GM21367 (cell line): ENCODE measurements around the gene SYMPK.
"Not testable (repeated sequence)": the region's sequence is repeated elsewhere in the genome, so short reads cannot be mapped to it uniquely, and the experiment has no call there.

ENCODE experiments used
- ATAC-seq: cut with Tn5 transposase; IDR thresholded peaks from one replicate; pipeline ENCODE4 v1.9.1; 2021; ENCODE audit not compliant: unreplicated experiment

The SYMPK gene

DNA sequence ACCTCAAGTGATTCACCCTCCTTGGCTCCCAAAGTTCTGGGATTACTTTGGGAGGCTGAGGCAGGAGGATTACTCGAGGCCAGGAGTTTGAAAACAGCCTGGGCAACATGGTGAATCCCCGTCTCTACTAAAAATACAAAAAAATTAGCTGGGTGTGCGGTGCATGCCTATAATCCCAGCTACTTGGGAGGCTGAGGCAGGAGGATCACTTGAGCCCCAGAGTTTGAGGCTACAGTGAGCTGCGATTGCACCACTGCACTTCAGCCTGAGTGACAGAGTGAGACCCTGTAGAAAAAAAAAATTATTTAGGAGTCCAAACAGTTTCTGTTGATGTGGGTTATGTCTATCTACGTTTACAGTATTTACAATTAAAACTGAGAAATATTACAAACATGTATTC lies 7.9 kb upstream of the SYMPK start:
- ATAC-seq: no peak

DNA sequence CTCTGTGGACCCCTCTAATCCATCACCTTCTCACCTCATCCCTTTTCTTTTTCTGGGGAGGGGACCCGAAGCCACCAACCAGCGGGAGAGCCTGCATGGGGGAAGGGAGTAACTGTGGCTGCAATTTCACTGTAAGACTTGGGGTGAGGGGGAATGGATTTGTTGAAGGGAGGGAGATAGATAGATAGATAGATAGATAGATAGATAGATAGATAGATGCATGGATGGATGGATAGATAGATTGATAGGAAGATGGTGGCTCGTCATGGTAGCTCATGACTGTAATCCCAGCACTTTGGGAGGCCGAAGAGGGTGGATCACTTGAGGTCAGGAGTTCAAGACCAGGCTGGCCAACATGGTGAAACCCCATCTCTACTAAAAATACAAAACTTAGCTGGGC lies 4.3 kb upstream of the SYMPK start:
- ATAC-seq: not testable (repeated sequence)

DNA sequence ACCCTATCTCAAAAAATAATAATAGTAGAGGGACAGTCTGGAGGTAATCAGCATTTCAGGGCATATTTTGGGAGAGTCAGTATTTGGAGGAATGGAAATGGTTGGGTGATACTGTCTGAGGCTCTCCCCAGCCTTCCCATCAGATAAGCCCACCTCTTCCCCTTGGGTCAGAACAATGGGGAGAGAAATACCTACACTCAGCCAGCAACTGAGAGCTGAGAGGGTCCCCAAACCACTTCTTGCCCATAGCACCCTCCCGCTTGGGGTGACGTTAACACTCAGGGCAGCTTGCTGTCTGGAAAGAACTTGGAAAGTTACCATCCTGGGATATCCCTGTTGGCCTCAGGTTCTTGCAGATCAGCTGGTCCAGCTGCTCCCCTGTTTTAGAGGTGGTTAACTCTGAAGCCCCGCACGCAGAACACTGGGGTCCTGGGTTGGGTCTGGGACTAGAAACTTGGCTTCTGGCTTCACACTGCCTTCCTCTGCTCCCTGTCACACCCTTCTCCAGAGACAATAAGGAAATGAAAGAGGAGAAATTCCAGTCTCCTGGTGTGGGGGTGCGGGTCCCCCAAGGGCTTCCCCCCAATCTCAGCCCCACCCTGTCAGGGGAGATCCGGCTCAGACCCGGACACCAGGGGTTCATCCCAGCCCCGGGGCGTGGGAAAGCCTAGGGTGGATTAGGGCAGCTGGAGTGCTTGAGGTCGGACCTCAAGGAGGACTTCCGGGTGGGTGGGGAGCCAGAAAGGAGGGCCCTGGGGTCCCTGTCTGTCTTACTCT lies 3.6 kb upstream of the SYMPK start:
- ATAC-seq: no peak

DNA sequence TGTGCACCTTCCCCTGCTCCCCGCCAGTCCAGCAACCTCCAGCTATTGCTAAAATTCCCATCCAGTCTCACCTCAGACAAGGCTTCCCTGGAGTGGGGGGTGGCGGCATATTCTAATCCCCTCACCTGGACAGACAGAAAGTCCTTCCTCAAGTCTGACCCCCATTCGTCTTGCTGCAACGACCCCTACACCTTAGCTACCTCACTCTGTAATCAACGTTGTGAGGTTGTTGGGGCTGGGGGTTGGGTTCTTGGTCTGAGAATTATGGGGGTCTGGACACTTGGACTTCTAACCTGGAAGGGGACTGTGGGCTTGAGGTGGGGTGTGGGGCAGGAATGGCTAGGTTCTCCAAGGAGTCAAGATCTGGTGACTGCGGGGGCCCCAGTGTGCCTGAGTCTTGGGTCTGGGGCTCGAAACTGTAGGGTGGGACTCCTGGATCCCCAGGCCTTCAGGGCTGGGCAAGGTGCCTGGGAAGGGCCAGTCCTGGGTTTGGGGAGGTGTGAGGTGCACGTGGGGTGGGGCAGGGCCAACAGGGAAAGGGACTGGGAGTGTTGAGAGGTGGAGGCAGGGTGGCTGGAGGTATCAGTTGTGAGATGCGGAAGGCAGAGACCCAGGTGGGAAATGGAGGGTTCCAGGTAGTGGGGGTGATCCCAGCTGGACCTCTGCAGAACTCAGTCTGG lies 2.5 kb upstream of the SYMPK start:
- no peak for ATAC-seq

DNA sequence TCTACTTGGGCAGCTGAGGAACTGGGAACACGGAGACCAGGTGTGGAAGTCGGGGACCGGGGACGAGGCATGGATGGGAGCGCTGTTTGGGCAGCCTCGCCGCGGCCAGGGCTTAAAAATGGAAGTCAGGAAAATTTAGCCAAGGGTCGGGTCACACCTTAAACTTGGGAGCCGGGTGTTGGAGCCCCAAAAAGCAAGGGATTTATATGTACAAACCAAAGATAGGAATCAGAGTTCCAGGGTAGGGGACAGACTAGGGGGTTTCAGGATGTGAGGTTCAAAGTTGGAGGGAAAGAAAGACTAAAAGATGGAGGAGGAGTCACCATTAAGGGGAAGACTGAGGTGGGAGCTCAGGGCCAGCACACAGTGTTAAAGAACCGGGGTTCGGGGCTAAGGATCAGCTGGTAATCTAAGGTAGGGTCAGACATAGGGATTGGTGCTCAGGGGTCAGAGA lies 1.7 kb upstream of the SYMPK start:
- ATAC-seq: no peak

DNA sequence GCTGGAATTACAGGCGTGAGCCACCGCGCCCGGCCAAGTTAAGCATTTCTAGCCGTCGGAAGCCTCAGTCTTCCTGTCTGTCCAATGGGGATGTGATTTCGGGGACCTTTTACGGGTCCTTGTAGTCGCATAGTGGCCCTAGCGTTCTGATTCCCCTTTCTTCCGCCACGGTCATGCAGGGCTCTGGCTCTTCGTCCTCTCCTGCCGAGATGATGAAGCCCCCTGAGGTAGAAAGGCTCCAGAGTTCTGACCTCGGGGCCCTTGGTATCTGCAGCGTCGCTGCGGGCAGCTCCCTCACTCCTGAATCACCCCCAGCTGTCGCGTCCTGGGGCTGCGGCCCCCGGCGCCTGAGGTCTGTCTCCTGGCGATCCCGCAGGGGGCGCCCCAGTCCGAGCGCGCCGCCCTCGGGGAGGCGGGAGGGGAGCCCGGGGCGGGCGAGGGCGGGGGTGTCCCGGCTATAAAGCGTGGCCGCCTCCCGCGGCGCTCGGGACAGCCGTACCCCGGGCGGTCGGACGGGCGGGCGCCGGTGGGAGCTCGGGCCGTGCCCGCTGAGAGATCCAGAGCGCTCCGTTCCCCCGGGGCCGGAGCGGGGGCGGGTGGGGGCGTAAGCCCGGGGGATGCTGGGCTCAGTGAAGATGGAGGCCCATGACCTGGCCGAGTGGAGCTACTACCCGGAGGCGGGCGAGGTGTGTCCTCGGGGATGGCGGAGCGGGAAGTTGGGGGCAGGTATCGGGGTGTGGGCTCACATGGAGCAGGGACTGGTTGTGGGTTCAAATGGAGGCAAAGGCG lies 1.1 kb upstream of the SYMPK start, which contains the start of gene FOXA3:
Gene FOXA3, plus strand, starts transcription at position 487 of the 789 bp plus-strand sequence. Its CDS starts 131 bp downstream, at position 618.
- ATAC-seq: no peak

DNA sequence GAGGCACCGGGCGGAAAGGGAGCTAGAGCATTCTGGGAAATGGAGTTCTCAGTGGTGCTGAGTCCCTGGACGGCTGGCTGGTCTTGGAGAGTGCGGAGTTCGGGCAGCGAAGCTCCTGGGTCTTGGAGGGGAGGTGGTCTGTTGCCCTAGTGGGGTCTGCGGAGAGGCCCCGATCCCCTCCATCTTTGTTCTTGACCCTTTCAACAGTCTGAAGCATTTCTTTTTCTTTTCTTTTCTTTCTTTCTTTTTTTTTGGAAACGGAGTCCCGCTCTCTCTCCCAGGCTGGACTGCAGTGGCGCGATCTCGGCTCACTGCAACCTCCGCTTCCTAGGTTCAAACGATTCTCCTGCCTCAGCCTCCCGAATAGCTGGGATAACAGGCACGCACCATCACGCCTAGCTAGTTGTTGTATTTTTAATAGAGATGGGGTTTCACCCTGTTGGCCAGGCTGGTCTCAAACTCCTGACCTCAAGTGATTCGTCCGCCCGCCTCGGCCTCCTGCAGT lies 440 bp upstream of the SYMPK start:
- ATAC-seq: no peak

DNA sequence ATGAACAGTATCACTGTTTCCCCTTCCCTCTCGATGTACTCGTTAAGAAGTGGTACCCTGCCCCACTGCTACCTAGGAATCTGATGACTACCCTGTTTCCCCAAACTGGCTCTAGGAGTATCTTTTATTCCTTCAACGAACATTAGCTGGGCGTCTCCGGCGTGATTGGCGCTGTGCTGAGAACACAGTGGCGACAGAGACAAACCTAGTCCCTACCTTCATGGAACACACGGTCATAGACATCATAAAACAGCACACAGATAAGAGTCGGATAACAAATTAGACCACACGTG lies 730 bp downstream of the SYMPK start:
- no peak for ATAC-seq

DNA sequence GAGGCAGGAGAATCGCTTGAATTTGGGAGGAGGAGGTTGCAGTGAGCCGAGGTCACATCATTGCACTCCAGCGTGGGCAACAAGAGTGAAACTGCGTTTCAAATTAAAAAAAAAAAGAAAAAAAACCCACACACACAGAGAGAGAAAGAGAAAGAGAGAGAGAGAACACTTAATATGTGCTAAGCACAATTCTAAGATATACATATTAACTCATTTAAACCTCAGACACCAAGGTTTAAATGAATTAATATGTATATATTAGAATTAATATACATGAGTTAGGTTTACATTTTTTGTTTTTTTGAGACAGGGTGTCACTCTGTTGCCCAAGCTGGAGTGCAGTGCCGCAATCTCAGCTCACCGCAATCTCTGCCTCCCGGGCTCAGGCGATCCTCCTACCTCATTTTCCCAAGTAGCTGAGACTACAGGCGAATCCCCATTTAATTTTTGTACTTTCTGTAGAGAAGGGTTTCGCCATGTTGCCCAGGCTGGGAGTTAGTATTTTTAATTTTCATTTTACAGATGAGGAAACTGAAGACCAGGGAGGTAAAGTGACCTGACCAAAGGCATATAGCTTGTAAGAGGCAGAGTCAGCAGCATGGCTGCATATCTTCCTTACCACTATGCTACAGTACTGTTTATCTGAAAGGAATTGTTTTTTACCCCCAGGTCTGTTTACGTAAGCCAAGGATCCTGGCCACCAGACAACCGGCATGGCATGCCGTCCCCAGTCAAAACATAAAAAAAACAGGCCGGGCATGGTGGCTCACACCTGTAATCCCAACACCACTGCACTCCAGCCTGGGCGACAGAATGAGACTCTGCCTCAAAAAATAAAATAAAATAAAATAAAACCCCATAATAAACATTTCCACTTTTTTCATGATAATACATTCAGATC lies 2.3 kb downstream of the SYMPK start:
- ATAC-seq: no peak

DNA sequence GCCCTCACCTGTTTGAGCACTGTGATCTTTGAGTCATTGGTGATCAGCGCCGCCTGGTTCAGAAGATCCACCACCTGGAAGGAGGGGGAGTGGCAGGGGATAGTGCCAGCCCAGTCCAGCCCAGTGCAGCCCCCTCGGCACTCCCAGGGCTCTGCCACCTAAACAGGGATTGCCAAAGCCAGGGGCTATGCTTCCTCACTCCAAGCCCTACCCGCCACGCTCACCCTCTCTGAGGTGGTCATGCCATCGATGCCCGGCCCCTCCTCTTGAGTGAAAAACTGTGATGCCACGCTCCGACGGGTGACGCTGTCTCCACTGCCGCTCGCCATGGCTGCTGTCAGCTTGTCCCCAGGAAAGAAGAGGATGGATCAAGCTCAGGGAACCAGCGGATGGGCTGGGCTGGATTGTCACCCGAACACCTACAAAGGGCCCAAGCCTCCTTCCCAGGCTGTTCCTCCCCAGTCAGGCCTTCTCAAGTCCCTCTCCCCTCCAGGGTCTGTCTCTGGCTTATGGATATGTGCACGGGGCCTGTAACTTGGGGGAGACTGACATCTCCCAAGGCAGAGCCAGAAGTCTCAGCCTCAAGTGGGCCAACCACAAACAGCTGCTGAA lies 8.7 kb downstream of the SYMPK start:
- ATAC-seq: no peak

DNA sequence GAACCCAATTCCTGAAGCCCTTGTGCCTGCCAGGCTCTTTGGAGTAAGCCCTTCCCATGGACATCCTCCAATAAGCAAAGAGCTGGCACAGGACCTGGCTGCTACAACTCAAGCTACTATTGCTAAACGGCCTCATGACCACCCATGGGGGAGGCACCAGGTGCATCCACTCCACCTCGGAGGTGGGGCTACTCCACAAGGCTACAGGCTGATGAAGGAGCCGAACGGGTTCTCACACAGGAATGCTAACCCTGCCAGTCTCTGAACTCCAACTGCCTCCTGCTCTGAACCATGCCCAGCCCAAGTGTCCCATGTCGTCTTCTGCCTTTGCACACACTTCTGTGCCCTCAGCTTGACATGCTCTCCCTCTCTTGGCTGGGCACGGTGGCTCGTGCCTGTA lies 10.0 kb downstream of the SYMPK start:
- ATAC-seq: no peak

DNA sequence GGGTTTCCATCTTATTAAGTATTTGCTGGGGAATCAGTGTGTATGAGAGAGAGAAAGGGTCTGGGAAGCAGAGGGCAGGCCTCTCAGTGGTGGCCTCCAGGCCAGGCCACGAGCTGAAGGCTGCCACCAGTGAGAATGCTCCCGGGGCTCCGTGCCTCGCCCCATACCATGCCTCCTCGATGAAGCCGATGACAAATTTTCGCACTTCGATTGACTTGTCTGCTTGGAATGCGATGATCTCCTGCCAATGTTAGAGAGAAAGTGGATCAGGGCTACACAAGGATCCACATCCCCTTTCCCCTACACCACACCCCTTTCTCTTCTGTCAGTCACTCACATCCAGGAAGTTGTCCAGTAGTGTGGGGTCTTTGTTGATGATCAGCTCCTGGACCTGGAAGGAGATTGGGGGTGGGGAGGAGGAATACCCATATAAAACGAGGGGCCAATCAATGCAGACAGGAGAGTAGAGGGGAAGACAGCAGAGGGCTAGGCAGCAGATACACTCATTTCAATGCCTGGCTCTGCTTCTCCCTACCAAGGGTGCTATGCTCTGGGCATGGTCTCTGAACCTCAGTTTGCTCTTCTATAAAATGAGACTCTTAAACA lies 10.7 kb downstream of the SYMPK start:
- no peak for ATAC-seq

DNA sequence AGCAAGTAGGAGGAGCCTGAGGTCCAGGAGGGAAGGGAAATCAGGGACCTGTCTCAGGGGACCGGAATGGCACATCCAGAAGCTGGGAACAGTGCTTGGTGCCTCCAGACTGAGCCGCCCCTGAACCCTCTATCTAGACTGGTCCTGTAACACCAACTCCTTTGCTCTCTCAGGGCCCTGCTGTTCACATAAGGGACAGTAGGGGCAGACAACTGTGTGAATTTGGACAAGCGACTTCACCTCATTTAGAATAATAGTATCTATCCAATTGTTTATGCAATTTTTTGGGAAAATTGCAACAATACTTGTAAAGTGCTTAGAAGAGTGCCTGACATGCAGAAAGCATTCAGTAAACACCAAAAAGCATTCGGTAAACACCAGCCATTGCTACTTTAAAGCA lies 14.0 kb downstream of the SYMPK start:
- no peak for ATAC-seq

DNA sequence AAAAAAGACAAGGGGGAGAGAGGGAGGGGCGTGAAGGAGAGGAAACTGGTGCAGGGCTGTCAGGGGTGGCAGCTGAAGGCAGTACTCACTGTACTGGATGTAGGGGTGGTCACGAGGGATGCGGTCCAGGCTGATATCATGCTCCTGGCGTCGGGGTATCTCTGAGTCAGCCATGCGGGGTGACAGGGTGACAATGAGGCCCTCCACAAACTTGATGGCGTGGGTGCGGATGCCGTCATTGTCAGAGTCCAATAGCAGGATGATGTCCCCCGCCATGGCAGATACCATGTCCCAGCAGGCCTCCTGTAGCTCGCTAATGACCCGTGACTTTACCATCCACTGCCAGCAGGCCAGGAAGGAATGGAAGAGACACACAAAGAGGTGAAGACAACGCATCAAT lies 15.3 kb downstream of the SYMPK start:
- ATAC-seq: no peak

DNA sequence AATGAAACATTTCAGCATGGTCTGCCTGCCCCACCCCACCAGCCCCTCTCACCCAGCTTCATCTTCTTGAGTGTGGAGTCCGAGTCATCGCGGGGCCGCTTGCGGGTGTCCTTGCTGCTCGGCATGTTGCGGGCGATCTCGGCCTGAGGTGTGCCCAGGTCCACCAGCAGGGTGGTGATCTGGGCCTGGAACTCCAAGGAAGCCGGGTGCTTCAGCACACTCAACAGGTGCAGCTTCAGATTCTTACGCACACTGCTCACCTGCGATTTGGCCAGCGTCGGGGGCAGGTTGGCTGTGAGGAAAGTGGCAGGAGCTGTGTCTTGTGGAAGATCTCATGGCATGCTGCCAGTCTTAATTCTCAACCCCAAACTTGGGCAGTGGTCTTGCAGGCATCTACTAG lies 20.7 kb downstream of the SYMPK start:
- ATAC-seq: no peak

DNA sequence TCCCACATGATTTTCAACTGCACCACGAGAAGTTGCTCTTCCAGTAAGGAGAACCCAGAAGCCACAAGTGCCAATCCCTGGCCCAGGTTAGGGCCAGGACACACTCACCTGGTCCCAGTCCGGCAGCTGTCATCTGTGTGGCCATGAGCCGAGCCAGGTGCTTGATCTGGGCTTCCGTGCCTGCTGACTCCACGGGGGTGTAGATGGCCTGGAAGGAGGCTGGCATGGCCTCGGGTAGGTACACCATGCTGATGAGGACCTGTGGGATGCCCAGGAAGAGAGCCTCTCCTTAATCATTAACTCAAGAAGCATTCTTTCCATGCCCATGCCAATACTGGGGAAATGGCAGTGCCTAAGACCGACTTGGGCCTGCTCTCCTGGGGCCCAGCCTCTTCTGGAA lies 28.0 kb downstream of the SYMPK start:
- ATAC-seq: no peak

DNA sequence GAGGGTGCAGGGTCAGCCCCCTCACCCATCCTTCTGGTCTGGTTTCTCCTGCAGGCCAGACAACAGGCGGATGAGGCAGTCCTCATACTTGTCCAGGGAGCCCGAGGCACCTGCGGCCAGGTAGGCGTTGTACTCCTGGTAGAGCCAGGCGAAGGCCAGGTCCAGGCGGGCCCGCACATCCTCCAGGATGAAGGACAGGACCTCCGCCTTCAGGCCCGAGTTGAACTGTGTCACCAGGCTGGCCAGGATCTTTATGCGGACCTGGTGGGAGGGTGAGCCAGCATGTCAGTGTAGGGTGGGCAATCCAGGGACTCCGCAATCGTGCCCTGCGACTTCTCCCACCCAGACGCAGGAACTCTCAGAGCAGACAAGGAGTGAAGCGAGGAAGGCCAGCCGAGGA lies 34.0 kb downstream of the SYMPK start:
- ATAC-seq: no peak

DNA sequence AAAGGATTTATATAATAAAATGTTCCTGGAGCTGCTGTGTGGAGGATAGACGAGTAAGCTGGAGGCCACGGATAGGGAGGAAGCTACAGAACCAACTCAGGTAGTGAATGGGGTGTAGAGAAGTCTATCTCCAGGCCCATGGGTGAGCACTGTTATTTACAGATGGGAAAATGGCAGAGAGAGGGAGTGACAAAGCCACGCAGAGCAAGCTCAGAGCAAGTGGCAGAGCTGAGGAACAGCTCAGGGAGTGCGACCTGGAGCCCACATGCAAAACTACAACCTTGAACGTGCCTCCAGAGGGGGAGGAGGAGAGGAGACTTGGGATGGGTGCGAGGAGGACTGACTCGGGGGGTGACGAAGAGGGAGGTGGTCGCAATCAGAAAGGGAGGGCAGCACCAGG lies 34.4 kb downstream of the SYMPK start:
- ATAC-seq: no peak

DNA sequence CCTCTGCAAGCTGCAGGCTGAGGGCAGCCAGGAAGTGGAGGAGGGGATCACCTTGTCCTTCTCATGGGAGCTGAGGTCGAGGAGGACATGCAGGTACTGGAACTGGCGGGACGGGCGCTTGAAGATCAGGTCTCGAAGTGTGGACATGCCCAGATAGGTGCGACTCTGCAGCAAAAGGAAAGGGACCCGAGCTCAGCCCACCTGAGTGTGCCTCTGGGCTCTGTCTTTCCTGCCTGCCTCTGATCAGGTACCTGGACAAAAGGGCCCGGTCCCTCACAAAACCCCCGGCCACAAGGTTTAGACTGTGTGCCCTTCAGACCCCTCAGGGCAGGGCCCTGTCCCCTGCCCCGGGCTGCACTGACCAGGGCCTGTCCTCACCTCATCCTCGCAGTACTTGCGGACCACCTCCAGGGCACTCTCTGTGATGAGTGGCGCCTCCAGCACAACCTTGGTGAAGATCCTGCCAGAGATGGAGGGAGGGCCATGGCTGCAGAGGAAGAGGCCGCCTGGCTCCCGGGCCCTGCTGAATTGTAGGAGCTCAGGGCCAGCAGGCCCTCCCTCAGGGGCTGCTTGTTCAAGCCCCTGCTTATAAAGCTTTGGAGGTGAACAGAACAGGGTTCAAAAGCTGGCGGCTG lies 35.4 kb downstream of the SYMPK start:
- no peak for ATAC-seq
